NT2/D1 (cell line): Measurements from ENCODE around the gene AKT3.

Source experiments
- SUZ12 ChIP-seq: IDR thresholded peaks from 2 replicates; pipeline ENCODE4 v1.6.1; 2011; ENCODE audit not compliant: insufficient read length, insufficient read depth; ENCODE audit errors: extremely low read depth
- ZNF274 ChIP-seq: IDR thresholded peaks from 2 replicates; pipeline ENCODE4 v1.6.1; 2011; ENCODE audit warnings: mild to moderate bottlenecking, low read depth, low read length

DNA sequence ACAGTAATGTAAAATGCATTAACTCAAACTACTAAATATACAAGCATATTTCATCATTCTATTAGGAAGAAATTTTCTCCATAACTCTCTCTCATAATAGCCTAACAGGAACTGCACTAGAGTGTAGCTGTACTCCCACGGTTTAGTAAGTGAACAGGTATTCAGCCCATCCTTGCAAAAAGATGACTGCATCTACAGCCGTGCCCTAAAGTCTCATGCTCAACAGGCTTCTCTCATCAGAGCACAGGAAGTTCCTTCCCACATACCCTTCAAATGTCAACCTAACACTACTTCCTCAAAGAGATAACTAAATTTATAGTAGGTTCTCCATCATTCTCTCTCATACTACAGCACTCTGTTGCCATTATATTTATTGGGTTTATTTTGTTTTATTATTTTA lies 251.6 kb downstream of the AKT3 start:
- no peak for TF ChIP-seq ZNF274
- TF ChIP-seq SUZ12 = no peak
